K562 (cell line): ENCODE measurements around the gene PRSS56. TPM values are rescaled to one million over a fixed set of nuclear protein-coding genes. Genes with fewer than 3 reads are reported as not detected.

Experiments
- ARID4B ChIP-seq: sonication (generic); formaldehyde crosslinking; IDR thresholded peaks from 2 replicates; pipeline ENCODE4 v1.8.0; 2022; ENCODE audit warnings: mild to moderate bottlenecking, missing genetic modification reagents
- FOXM1 ChIP-seq, 2 experiments: fragments of 450-650 bp in 1 of 2; sonication (generic) in 1 of 2; formaldehyde crosslinking in 1 of 2; IDR thresholded peaks; 2 replicates each; pipeline versions ENCODE4 v1.6.1 to v1.9.0; 2017 to 2022; ENCODE audit warnings: low read depth in 2 of 2, mild to moderate bottlenecking in 2 of 2, missing genetic modification reagents in 1 of 2, moderate library complexity in 1 of 2
- KLF6 ChIP-seq: fragments of 250-450 bp; sonication (Bioruptor Pico); IDR thresholded peaks from 2 replicates; pipeline ENCODE4 v1.4.0; 2020; ENCODE audit warnings: mild to moderate bottlenecking, moderate library complexity, borderline replicate concordance
- POLR3A ChIP-seq: IDR thresholded peaks from 2 replicates; pipeline ENCODE4 v1.6.1; 2011; ENCODE audit warnings: borderline replicate concordance, mild to moderate bottlenecking, moderate library complexity; ENCODE audit not compliant: insufficient read length, insufficient read depth; ENCODE audit errors: extremely low read depth
- XRCC3 ChIP-seq: fragments of 450-650 bp; IDR thresholded peaks from 2 replicates; pipeline ENCODE4 v1.6.1; 2017; ENCODE audit warnings: mild to moderate bottlenecking, moderate library complexity
- ZKSCAN1 ChIP-seq: fragments of 150-350 bp; IDR thresholded peaks from 2 replicates; pipeline ENCODE4 v1.6.1; 2016; ENCODE audit warnings: low read depth, low read length
- ZNF311 ChIP-seq: fragments of 250-450 bp; sonication (Bioruptor Pico); IDR thresholded peaks from 2 replicates; pipeline ENCODE4 v1.4.0; 2020; ENCODE audit warnings: mild to moderate bottlenecking, moderate library complexity
- polyA plus RNA-seq, 8 experiments: library from polyadenylated mRNA; depleted of rRNA in 4 of 8; stranded (reverse) in 5 of 8; unstranded in 3 of 8; fragments of >200 nt; fragmentation: Nextera tagmentation in 2 of 8; fragmentation: Illumina TruSeq in 1 of 8; extraction: Ambion mirVana in 2 of 8; extraction: Trizol in 1 of 8; gene quantifications; 2 replicates each; pipeline versions ENCODE4 v1.2.1 to v1.2.3, GENCODE V29; 2011 to 2014; ENCODE audit warnings: inconsistent platforms in 1 of 8, missing spikeins in 1 of 8
- total RNA-seq, 7 experiments: library from RNA; depleted of rRNA in 6 of 7; stranded (reverse); fragments of >200 nt in 6 of 7; fragmentation: Illumina TruSeq in 2 of 7; extraction: Trizol in 2 of 7; gene quantifications; 2 replicates each; pipeline versions ENCODE4 v1.2.1 to v1.2.3, GENCODE V29; 2011 to 2021; ENCODE audit warnings: low replicate concordance in 1 of 7
- TF ChIP-seq, protein P1 (sequence below), 2 experiments: IDR thresholded peaks; 2 replicates each; pipeline ENCODE4 v1.6.1; 2011; ENCODE audit warnings: borderline replicate concordance in 1 of 2, control low read depth in 1 of 2, low read depth in 1 of 2, low read length in 1 of 2, mild to moderate bottlenecking in 1 of 2, mixed read lengths in 1 of 2, moderate library complexity in 1 of 2; ENCODE audit not compliant: insufficient read depth in 1 of 2, insufficient read length in 1 of 2, poor library complexity in 1 of 2, severe bottlenecking in 1 of 2; ENCODE audit errors: extremely low read depth in 1 of 2
- TF ChIP-seq, protein P2 (sequence below): fragments of 250-450 bp; sonication (Bioruptor Pico); IDR thresholded peaks from 2 replicates; pipeline ENCODE4 v1.9.0; 2021; ENCODE audit warnings: mild to moderate bottlenecking, inconsistent platforms

The PRSS56 gene
- total and polyA plus RNA-seq, 9 of the 15 experiments (the other 6 are each of a cell fraction or from before 2014, with no cell fraction given): not detected

DNA sequence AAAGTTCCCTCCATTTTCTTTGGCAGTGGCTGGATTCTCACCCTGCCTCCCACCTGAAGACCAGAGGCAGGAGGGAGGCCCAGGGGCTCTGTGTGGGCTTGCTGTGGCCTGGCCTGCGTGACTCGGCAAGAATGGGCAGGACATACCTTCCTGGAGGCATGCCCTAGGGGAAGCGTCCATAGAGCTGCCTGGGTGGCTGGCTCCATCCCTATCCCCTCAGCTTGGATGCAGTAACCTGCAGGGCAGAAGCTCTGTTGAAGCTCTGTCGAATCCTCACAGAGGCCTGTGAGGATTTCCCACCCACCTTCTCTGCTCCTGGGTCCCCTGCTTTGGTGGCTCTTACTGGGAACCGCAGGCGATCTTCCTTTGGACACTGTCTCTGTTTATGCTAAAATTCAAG, 1.3 kb upstream of the PRSS56 start (continued):
- TF ChIP-seq ARID4B (CRISPR knock-in tag) (no peak), XRCC3 (no peak), ZNF311 (CRISPR knock-in tag) (no peak), FOXM1 (IDR thresholded peaks at IDR 0.05; ENCODE audit: low read depth) (no peak), FOXM1 (CRISPR knock-in tag; IDR thresholded peaks at IDR 0.05; ENCODE audit: low read depth) (no peak), KLF6 (CRISPR knock-in tag) (no peak), ZKSCAN1 (no peak), POLR3A (no peak)
- TF ChIP-seq, protein P1, sequence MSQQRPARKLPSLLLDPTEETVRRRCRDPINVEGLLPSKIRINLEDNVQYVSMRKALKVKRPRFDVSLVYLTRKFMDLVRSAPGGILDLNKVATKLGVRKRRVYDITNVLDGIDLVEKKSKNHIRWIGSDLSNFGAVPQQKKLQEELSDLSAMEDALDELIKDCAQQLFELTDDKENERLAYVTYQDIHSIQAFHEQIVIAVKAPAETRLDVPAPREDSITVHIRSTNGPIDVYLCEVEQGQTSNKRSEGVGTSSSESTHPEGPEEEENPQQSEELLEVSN (IDR thresholded peaks at IDR 0.05; ENCODE audit: borderline replicate concordance in 1 of 2, extremely low read depth in 1 of 2, insufficient read depth in 1 of 2, insufficient read length in 1 of 2, low read depth in 1 of 2, low read length in 1 of 2, poor library complexity in 1 of 2, severe bottlenecking in 1 of 2): no peak
- TF ChIP-seq, protein P2, sequence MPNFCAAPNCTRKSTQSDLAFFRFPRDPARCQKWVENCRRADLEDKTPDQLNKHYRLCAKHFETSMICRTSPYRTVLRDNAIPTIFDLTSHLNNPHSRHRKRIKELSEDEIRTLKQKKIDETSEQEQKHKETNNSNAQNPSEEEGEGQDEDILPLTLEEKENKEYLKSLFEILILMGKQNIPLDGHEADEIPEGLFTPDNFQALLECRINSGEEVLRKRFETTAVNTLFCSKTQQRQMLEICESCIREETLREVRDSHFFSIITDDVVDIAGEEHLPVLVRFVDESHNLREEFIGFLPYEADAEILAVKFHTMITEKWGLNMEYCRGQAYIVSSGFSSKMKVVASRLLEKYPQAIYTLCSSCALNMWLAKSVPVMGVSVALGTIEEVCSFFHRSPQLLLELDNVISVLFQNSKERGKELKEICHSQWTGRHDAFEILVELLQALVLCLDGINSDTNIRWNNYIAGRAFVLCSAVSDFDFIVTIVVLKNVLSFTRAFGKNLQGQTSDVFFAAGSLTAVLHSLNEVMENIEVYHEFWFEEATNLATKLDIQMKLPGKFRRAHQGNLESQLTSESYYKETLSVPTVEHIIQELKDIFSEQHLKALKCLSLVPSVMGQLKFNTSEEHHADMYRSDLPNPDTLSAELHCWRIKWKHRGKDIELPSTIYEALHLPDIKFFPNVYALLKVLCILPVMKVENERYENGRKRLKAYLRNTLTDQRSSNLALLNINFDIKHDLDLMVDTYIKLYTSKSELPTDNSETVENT (CRISPR knock-in tag): no peak
